RWPE1 (cell line): ENCODE measurements around the gene DCBLD1.

Experiments used
- CTCF ChIA-PET: fragments of 350-600 bp; sonication (Branson Sonifier 250); formaldehyde crosslinking; extraction: SDS; loops from one replicate; lab custom pipeline; 2021; lab: Yijun Ruan, JAX
- POLR2A ChIA-PET: fragments of 400-600 bp; formaldehyde crosslinking; extraction: SDS; loops from one replicate; lab custom pipeline; 2020; ENCODE audit warnings: antibody characterized with exemption; ENCODE audit not compliant: low non-redundant PET; lab: Yijun Ruan, JAX
- DNase-seq: peaks from one replicate; pipeline ENCODE4 v3.0.0; 2012; ENCODE audit warnings: low spot score
- H3K27ac ChIP-seq: fragments of 450-650 bp; 2 replicates; pipeline ENCODE4 v1.5.1; 2017
- CTCF ChIP-seq: fragments of 450-650 bp; conservative IDR thresholded peaks from 2 replicates; pipeline ENCODE4 v1.5.1; 2017; ENCODE audit warnings: low read depth, mild to moderate bottlenecking

The DCBLD1 gene

DNA sequence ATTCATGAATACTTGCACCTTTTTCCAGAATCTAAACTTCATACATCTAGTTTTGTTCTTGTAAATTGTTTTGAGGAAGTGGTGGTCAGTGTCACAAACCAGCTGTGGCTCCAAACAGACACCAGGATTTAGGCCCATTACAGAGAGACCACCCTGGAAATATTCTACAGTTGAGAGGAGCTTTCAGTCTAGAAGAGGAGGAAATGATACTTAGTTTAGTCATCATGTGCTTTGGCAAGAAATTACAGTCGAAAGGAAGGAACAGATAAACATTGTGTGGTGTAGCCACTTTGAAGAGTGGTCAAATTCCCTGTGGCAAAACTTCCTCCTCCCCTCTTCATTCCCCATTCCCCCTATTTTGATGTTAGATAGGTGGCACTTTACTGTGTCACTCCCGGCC, 15.7 kb downstream of the DCBLD1 start:
- peak; percentile 42 for DNase-seq
- ChIA-PET POLR2A (no interaction called here), CTCF (no interaction called here)
- TF ChIP-seq CTCF, result no peak
- H3K27ac ChIP-seq, result no peak overlapping the region

DNA sequence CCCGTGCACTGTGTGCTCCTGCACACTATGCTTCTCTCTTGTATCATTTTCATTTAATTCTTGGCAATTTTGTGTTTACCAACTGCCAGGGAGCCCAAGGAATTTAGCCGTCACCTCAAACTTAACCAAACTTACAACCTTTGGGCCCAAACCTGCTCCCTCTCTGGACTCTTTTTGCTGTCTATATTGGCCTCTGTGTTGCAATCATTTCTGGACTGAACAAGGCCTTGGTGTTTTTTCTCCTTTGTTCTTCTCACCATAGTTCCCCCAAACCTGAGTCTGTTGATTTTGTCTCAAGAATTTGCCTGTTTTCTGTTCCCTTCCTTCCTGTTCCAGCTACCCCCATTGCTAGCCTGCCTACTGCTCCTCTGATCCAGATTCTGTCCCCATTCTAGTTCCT, 19.2 kb downstream of the DCBLD1 start:
- H3K27ac ChIP-seq, result no peak overlapping the region
- POLR2A ChIA-PET, result no interaction called here
- CTCF ChIA-PET, result no interaction called here
- no peak for TF ChIP-seq CTCF
- DNase-seq, result no peak

- POLR2A ChIA-PET, result no interaction called here
- CTCF ChIA-PET, result no interaction called here
- no peak overlapping the region for H3K27ac ChIP-seq
- no peak for TF ChIP-seq CTCF
- DNase-seq, result no peak
These were observed 20.1 kb downstream of the DCBLD1 start for GRCh38 chr6:117502580-117502979.

DNA sequence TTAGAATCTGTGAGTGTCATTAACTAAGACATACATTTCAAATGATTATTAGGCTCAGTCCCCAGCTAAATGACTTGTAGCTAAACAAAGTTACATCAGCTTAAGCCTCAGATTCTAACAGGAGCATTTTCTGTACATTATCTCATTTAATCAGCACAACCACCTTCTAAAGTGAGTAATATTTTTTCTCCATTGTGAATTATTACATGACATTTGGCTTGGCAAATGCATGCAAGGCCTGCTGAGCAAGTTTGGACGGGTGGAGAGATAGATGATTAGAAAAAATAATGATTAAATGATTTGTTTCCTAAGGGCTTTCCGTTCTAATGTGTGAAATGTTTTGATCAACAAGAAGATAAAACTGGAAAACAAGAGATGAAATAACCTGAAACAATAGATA, 20.7 kb downstream of the DCBLD1 start:
- no peak overlapping the region for H3K27ac ChIP-seq
- no peak for DNase-seq
- ChIA-PET CTCF (no interaction called here), POLR2A (no interaction called here)
- no peak for TF ChIP-seq CTCF

GRCh38 chr6:117504478-117505144, 22.1 kb downstream of the DCBLD1 start:
- POLR2A ChIA-PET, result no interaction called here
- no peak for DNase-seq
- no peak overlapping the region for H3K27ac ChIP-seq
- CTCF ChIA-PET, result no interaction called here
- TF ChIP-seq CTCF, result no peak

DNA sequence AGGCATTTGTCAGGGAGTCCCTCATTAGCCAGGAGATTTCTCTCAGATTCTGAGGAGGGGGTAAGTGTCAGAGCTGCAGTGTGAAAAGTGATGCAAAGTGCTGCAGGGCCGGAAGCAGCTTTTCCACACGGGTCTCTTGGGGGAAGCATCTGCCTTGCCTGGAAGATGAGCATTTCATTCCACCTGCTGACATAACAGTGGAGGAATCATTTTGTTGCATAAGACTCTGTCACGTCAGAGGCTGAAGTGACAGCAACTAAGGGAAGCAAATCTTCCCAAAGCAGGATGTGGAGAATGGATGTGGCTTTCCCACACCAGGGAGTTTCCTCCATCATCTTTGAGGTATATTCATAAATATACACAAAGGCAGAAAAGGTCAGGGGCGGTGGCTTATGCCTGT, 22.8 kb downstream of the DCBLD1 start:
- no peak for TF ChIP-seq CTCF
- no peak for DNase-seq
- CTCF ChIA-PET, result no interaction called here
- no peak overlapping the region for H3K27ac ChIP-seq
- POLR2A ChIA-PET, result no interaction called here
